HepG2 (cell line): ENCODE measurements around the gene TUBA1C. TPM values are rescaled to one million over a fixed set of nuclear protein-coding genes. Genes with fewer than 3 reads are reported as not detected.

Experiments used
- CHD2 ChIP-seq: IDR thresholded peaks from 2 replicates; pipeline ENCODE4 v1.6.1; 2011; ENCODE audit warnings: low read depth, low read length, improper control_type of control experiment
- CHD4 ChIP-seq: fragments of 200-600 bp; sonication (generic); IDR thresholded peaks from 2 replicates; pipeline ENCODE4 v1.7.0; 2017; ENCODE audit warnings: mild to moderate bottlenecking, low read length, borderline replicate concordance
- CREM ChIP-seq, 2 experiments: sonication (generic) in 1 of 2; formaldehyde crosslinking in 1 of 2; IDR thresholded peaks; 2 replicates each; pipeline versions ENCODE4 v1.4.0 to v1.6.1; 2016 to 2020; ENCODE audit warnings: antibody characterized with exemption in 1 of 2, mild to moderate bottlenecking in 1 of 2, missing genetic modification reagents in 1 of 2
- ETV6 ChIP-seq: sonication (generic); formaldehyde crosslinking; conservative IDR thresholded peaks from 2 replicates; pipeline ENCODE4 v1.4.0; 2020; ENCODE audit warnings: missing genetic modification reagents
- FOXJ3 ChIP-seq: sonication (generic); formaldehyde crosslinking; IDR thresholded peaks from 2 replicates; pipeline ENCODE4 v1.4.0; 2020; ENCODE audit warnings: missing genetic modification reagents, mild to moderate bottlenecking, borderline replicate concordance
- HNRNPL ChIP-seq: fragments of 200-400 bp; formaldehyde crosslinking; IDR thresholded peaks from 2 replicates; pipeline ENCODE4 v1.6.1; 2017; ENCODE audit warnings: mild to moderate bottlenecking, low read depth, low read length
- KLF6 ChIP-seq: IDR thresholded peaks from 2 replicates; pipeline ENCODE4 v1.8.0; 2016; ENCODE audit warnings: missing biosample characterization, missing genetic modification reagents
- MBNL3 ChIP-seq: fragments of 250-450 bp; sonication (Bioruptor Pico); conservative IDR thresholded peaks from 2 replicates; pipeline ENCODE4 v1.8.0; 2022; ENCODE audit warnings: mild to moderate bottlenecking, inconsistent platforms
- NR2F2 ChIP-seq: IDR thresholded peaks from 2 replicates; pipeline ENCODE4 v1.6.1; 2012; ENCODE audit warnings: low read depth, inconsistent platforms, borderline replicate concordance
- POLR2G ChIP-seq: fragments of 200-400 bp; formaldehyde crosslinking; IDR thresholded peaks from 2 replicates; pipeline ENCODE4 v1.6.1; 2018; ENCODE audit warnings: mild to moderate bottlenecking, low read depth, low read length, moderate library complexity
- PRPF4 ChIP-seq: fragments of 200-400 bp; formaldehyde crosslinking; IDR thresholded peaks from 2 replicates; pipeline ENCODE4 v1.6.1; 2016; ENCODE audit warnings: low read length, low read depth; ENCODE audit not compliant: poor library complexity, severe bottlenecking
- RFXANK ChIP-seq: IDR thresholded peaks from 2 replicates; pipeline ENCODE4 v1.6.1; 2016
- ZFP1 ChIP-seq: IDR thresholded peaks from 2 replicates; pipeline ENCODE4 v1.6.1; 2016
- ZIK1 ChIP-seq: sonication (generic); formaldehyde crosslinking; IDR thresholded peaks from 2 replicates; pipeline ENCODE4 v1.5.0; 2020; ENCODE audit warnings: mild to moderate bottlenecking, low read depth, missing genetic modification reagents, borderline replicate concordance
- ZNF10 ChIP-seq: sonication (generic); formaldehyde crosslinking; IDR thresholded peaks from 2 replicates; pipeline ENCODE4 v1.4.0; 2020; ENCODE audit warnings: mild to moderate bottlenecking, low read depth, missing genetic modification reagents, borderline replicate concordance
- ZNF33B ChIP-seq: sonication (generic); formaldehyde crosslinking; IDR thresholded peaks from 2 replicates; pipeline ENCODE4 v1.5.1; 2020; ENCODE audit warnings: mild to moderate bottlenecking, missing genetic modification reagents
- ZNF468 ChIP-seq: sonication (generic); formaldehyde crosslinking; IDR thresholded peaks from 2 replicates; pipeline ENCODE4 v1.8.0; 2022; ENCODE audit warnings: mild to moderate bottlenecking, moderate library complexity, missing genetic modification reagents
- ZNF484 ChIP-seq: sonication (generic); formaldehyde crosslinking; IDR thresholded peaks from 2 replicates; pipeline ENCODE4 v1.5.1; 2020; ENCODE audit warnings: mild to moderate bottlenecking, low read depth, missing genetic modification reagents, borderline replicate concordance
- ZNF564 ChIP-seq: sonication (generic); formaldehyde crosslinking; IDR thresholded peaks from 2 replicates; pipeline ENCODE4 v1.8.1; 2023; ENCODE audit warnings: mild to moderate bottlenecking, missing genetic modification reagents
- ZNF570 ChIP-seq: sonication (generic); formaldehyde crosslinking; IDR thresholded peaks from 2 replicates; pipeline ENCODE4 v1.4.0; 2020; ENCODE audit warnings: mild to moderate bottlenecking, missing genetic modification reagents, borderline replicate concordance
- polyA plus RNA-seq, 8 experiments: library from polyadenylated mRNA; depleted of rRNA in 3 of 8; stranded (reverse) in 7 of 8; unstranded in 1 of 8; fragments of >200 nt; fragmentation: Illumina TruSeq in 4 of 8; extraction: Trizol in 4 of 8; gene quantifications; 2 replicates each; pipeline versions ENCODE4 v1.2.1 to v1.2.3, GENCODE V29; 2011 to 2016; ENCODE audit warnings: low read depth in 4 of 8, missing spikeins in 1 of 8, mixed read lengths in 1 of 8; ENCODE audit not compliant: insufficient read depth in 1 of 8
- total RNA-seq, 5 experiments: library from RNA; depleted of rRNA; stranded (reverse); fragments of >200 nt; fragmentation: Illumina TruSeq; extraction: Trizol; gene quantifications; 2 replicates each; pipeline ENCODE4 v1.2.3, GENCODE V29; 2016; ENCODE audit warnings: low read depth in 1 of 5
- TF ChIP-seq, protein P1 (sequence below): sonication (generic); formaldehyde crosslinking; IDR thresholded peaks from 2 replicates; pipeline ENCODE4 v1.8.0; 2022; ENCODE audit warnings: mild to moderate bottlenecking, missing genetic modification reagents
- TF ChIP-seq, protein P2 (sequence below): IDR thresholded peaks from 2 replicates; pipeline ENCODE4 v1.6.1; 2016
- TF ChIP-seq, protein P3 (sequence below): sonication (generic); formaldehyde crosslinking; IDR thresholded peaks from 2 replicates; pipeline ENCODE4; 2020; ENCODE audit warnings: missing genetic modification reagents, mild to moderate bottlenecking, borderline replicate concordance

Gene TUBA1C
- total and polyA plus RNA-seq, 2 of the 13 experiments (the other 11 are each of a cell fraction or from before 2014, with no cell fraction given): 693 to 1,075 TPM

DNA sequence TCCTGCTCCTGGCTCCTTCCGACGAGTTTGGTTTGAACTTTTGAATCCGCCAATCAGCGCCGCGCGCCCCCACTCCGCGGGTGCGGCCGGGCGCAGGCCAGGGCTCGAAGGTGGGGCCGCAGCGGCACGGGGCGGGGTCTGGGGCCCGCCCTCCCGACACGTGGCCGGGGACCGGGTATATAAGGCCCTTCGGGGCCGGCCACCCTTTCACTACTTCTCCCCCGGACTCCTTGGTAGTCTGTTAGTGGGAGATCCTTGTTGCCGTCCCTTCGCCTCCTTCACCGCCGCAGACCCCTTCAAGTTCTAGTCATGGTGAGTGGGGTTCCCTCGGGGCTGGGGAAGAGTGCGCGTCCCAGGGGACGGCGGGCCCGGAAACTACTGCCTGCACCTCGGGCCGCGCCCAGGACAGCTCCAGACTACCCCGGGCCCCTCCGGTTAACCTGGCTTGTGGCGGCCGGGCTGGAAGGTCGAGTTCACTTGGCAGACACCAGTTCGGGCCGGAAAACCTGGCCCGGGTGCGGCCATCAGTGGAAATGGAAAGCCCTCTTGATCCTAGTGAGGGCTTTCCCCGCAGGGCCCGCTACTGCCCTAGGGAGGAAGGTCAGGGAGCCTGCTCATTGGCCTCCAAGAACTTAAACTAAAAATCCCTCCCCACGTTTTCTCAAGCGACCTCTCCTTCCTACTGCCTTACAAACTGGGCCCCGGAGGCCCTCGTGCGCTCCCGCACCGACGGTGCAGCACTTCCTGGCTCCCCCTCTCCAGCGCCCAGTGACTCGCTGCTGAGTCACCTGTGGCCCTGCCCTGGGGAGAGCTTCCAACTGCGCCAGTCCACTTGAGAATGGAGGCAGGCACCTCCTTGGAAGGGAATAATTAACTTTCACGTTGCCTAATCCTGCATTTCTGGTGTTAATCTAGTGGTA lies at the start of gene TUBA1C (continued):
- TF ChIP-seq POLR2G (peak; percentile 100), FOXJ3 (CRISPR knock-in tag) (0 out of 2 replicates have a peak, but pooled peaks have one; percentile 55), ZNF570 (CRISPR knock-in tag) (no peak), KLF6 (CRISPR knock-in tag) (no peak), ZNF468 (no peak), CHD4 (no peak; the same call in 1 of the 2 replicates), ETV6 (CRISPR knock-in tag) (0 out of 2 replicates have a peak, but pooled peaks have one; percentile 12), ZNF33B (CRISPR knock-in tag) (no peak; the same call in 1 of the 2 replicates), RFXANK (CRISPR knock-in tag) (no peak), CHD2 (no peak), ZNF10 (no peak), ZIK1 (CRISPR knock-in tag) (0 out of 2 replicates have a peak, but pooled peaks have one; percentile 9), HNRNPL (0 out of 2 replicates have a peak, but pooled peaks have one; percentile 62), ZNF564 (CRISPR knock-in tag) (peak; percentile 45; the same call in 1 of the 2 replicates), NR2F2 (peak; percentile 55; the same call in 1 of the 2 replicates), PRPF4 (no peak), ZNF484 (CRISPR knock-in tag) (no peak), CREM (IDR thresholded peaks at IDR 0.05) (no peak), CREM (CRISPR knock-in tag; IDR thresholded peaks at IDR 0.05) (no peak), ZFP1 (CRISPR knock-in tag) (no peak), MBNL3 (no peak)
- TF ChIP-seq, protein P1, sequence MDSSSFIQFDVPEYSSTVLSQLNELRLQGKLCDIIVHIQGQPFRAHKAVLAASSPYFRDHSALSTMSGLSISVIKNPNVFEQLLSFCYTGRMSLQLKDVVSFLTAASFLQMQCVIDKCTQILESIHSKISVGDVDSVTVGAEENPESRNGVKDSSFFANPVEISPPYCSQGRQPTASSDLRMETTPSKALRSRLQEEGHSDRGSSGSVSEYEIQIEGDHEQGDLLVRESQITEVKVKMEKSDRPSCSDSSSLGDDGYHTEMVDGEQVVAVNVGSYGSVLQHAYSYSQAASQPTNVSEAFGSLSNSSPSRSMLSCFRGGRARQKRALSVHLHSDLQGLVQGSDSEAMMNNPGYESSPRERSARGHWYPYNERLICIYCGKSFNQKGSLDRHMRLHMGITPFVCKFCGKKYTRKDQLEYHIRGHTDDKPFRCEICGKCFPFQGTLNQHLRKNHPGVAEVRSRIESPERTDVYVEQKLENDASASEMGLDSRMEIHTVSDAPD: peak; percentile 17; the same call in 1 of the 2 replicates
- TF ChIP-seq, protein P2, sequence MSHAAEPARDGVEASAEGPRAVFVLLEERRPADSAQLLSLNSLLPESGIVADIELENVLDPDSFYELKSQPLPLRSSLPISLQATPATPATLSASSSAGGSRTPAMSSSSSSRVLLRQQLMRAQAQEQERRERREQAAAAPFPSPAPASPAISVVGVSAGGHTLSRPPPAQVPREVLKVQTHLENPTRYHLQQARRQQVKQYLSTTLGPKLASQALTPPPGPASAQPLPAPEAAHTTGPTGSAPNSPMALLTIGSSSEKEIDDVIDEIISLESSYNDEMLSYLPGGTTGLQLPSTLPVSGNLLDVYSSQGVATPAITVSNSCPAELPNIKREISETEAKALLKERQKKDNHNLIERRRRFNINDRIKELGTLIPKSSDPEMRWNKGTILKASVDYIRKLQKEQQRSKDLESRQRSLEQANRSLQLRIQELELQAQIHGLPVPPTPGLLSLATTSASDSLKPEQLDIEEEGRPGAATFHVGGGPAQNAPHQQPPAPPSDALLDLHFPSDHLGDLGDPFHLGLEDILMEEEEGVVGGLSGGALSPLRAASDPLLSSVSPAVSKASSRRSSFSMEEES (CRISPR knock-in tag): peak; percentile 54; the same call in 1 of the 2 replicates
- TF ChIP-seq, protein P3, sequence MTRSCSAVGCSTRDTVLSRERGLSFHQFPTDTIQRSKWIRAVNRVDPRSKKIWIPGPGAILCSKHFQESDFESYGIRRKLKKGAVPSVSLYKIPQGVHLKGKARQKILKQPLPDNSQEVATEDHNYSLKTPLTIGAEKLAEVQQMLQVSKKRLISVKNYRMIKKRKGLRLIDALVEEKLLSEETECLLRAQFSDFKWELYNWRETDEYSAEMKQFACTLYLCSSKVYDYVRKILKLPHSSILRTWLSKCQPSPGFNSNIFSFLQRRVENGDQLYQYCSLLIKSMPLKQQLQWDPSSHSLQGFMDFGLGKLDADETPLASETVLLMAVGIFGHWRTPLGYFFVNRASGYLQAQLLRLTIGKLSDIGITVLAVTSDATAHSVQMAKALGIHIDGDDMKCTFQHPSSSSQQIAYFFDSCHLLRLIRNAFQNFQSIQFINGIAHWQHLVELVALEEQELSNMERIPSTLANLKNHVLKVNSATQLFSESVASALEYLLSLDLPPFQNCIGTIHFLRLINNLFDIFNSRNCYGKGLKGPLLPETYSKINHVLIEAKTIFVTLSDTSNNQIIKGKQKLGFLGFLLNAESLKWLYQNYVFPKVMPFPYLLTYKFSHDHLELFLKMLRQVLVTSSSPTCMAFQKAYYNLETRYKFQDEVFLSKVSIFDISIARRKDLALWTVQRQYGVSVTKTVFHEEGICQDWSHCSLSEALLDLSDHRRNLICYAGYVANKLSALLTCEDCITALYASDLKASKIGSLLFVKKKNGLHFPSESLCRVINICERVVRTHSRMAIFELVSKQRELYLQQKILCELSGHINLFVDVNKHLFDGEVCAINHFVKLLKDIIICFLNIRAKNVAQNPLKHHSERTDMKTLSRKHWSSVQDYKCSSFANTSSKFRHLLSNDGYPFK (CRISPR knock-in tag): peak; percentile 42; the same call in 1 of the 2 replicates
